Upper lobe of left lung (tissue), 6 donors: ENCODE measurements around the gene OR52L1. TPM values are rescaled to one million over a fixed set of nuclear protein-coding genes. Genes with fewer than 3 reads are reported as not detected.

Source experiments
- ATAC-seq, 2 donors: fragments of 200-7000 bp; cut with Tn5 transposase; one replicate each; pipeline ENCODE4 v1.9.1; 2022; ENCODE audit warnings: mild to moderate bottlenecking in 2 of 2, moderate library complexity in 2 of 2; ENCODE audit not compliant: low FRiP score in 2 of 2
- DNase-seq, 2 donors: peaks; one replicate each; pipeline ENCODE4 v3.0.0-alpha.2; 2019 to 2020
- H3K27ac ChIP-seq, 4 donors: fragments of 200-600 bp; sonication (generic); one replicate each; pipeline ENCODE4 v1.5.1; 2016 to 2019
- H3K27me3 ChIP-seq, 4 donors: fragments of 200-600 bp; sonication (generic); one replicate each; pipeline ENCODE4 v1.5.1; 2017 to 2019
- H3K36me3 ChIP-seq, 4 donors: fragments of 200-600 bp; sonication (generic); one replicate each; pipeline ENCODE4 v1.5.1; 2016 to 2019
- H3K4me1 ChIP-seq, 4 donors: fragments of 200-600 bp; sonication (generic); one replicate each; pipeline ENCODE4 v1.5.1; 2018 to 2019
- H3K4me3 ChIP-seq, 4 donors: fragments of 200-600 bp; sonication (generic); one replicate each; pipeline ENCODE4 v1.5.1; 2017 to 2019; ENCODE audit warnings: mild to moderate bottlenecking in 2 of 4, moderate library complexity in 1 of 4
- H3K9me3 ChIP-seq, 4 donors: fragments of 200-600 bp; sonication (generic); one replicate each; pipeline ENCODE4 v1.5.1; 2018 to 2019
- EP300 ChIP-seq, 4 donors: sonication (generic); formaldehyde crosslinking; IDR thresholded peaks; one replicate each; pipeline ENCODE4 v1.5.1; 2017; ENCODE audit warnings: antibody characterized with exemption in 4 of 4, control low read depth in 2 of 4
- POLR2A ChIP-seq, 4 donors: fragments of 450-650 bp; IDR thresholded peaks; one replicate each; pipeline ENCODE4 v1.5.1; 2016 to 2017; ENCODE audit warnings: antibody characterized with exemption in 4 of 4, mild to moderate bottlenecking in 2 of 4
- POLR2AphosphoS5 ChIP-seq, 2 donors: sonication (generic); formaldehyde crosslinking; IDR thresholded peaks; one replicate each; pipeline ENCODE4 v1.5.1; 2017; ENCODE audit warnings: antibody characterized with exemption in 2 of 2
- WGBS, 2 donors: methylation state at CpG; one replicate each; pipeline ENCODE4 v1.1.5; 2017 to 2018; 5-methylcytosine and 5-hydroxymethylcytosine counted together
- total RNA-seq, 6 donors: library from RNA; depleted of rRNA in 4 of 6; stranded (reverse); fragments of >200 nt in 4 of 6; gene quantifications; one replicate each; pipeline versions ENCODE4 v1.1.0 to v1.2.1, GENCODE V29; 2016 to 2021
- TF ChIP-seq, protein P1 (sequence below), 6 experiments: fragments of 450-650 bp in 4 of 6; fragments of 200-600 bp in 2 of 6; sonication (generic) in 2 of 6; IDR thresholded peaks; one replicate each; pipeline ENCODE4 v1.5.1; 2016 to 2019; ENCODE audit warnings: antibody characterized with exemption in 6 of 6
- donor health status: DM: no; HTN: no; CAD: no; lungs with moderate emphysema.
- donor health status: DM: no; HTN: yes; CAD: no; lungs with severe emphysema.

OR52L1 gene
- total RNA-seq, 6 donors from 2014 or later: not detected

DNA sequence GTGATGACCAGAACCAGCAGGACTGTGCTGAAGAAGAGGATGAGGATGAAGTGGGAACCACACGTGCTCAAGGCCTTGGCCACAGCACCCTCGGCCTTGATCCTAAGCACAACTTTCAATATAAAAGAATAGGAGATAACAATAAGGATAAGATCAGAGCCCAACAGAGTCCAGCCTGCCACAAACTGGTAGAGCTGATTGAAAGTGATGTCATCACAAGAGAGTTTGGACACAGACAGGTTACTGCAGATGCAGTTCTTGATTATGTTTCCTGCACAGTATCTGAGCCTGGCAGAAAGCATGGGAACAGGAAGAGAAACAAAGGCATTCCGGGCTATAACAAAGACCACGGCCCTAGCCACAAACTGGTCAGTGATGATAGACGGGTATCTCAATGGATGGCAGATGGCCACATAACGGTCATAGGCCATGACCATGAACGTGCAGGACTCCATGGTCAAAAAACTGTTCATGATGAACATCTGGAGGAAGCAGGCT is 15.5 kb upstream of the OR52L1 start:
- Histone ChIP-seq H3K4me1 (no peaks in the 10 kb centered on the region), H3K4me3 (no peak overlapping the region), H3K9me3 (no peaks in the 10 kb centered on the region), H3K27me3 (no peaks in the 10 kb centered on the region), H3K27ac (no peak overlapping the region), H3K36me3 (no peaks in the 10 kb centered on the region)
- 59 to 77% methylated on average over 7 of the region's 7 CpGs for WGBS, 2 donors
- TF ChIP-seq POLR2A (IDR thresholded peaks at IDR 0.05): no peak
- no peak for TF ChIP-seq EP300 (IDR thresholded peaks at IDR 0.05)
- ATAC-seq: no peak
- DNase-seq: no peak

- no peaks in the 10 kb centered on the region for H3K9me3 ChIP-seq
- WGBS, 2 donors: 80 to 93% methylated on average over 12 to 14 of the region's 14 CpGs
- H3K4me3 ChIP-seq: no peak overlapping the region
- no peak for TF ChIP-seq EP300 (IDR thresholded peaks at IDR 0.05)
- no peak for TF ChIP-seq POLR2A (IDR thresholded peaks at IDR 0.05)
- TF ChIP-seq POLR2AphosphoS5 (IDR thresholded peaks at IDR 0.05): no peak
- TF ChIP-seq, protein P1, sequence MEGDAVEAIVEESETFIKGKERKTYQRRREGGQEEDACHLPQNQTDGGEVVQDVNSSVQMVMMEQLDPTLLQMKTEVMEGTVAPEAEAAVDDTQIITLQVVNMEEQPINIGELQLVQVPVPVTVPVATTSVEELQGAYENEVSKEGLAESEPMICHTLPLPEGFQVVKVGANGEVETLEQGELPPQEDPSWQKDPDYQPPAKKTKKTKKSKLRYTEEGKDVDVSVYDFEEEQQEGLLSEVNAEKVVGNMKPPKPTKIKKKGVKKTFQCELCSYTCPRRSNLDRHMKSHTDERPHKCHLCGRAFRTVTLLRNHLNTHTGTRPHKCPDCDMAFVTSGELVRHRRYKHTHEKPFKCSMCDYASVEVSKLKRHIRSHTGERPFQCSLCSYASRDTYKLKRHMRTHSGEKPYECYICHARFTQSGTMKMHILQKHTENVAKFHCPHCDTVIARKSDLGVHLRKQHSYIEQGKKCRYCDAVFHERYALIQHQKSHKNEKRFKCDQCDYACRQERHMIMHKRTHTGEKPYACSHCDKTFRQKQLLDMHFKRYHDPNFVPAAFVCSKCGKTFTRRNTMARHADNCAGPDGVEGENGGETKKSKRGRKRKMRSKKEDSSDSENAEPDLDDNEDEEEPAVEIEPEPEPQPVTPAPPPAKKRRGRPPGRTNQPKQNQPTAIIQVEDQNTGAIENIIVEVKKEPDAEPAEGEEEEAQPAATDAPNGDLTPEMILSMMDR (IDR thresholded peaks at IDR 0.05): no peak
- no peaks in the 10 kb centered on the region for H3K27me3 ChIP-seq
- H3K36me3 ChIP-seq: no peaks in the 10 kb centered on the region
- H3K27ac ChIP-seq: no peak overlapping the region
- DNase-seq (peak in 1 of 2 donors; percentile 58), ATAC-seq (no peak)
- H3K4me1 ChIP-seq: no peaks in the 10 kb centered on the region
These were observed 8.0 kb upstream of the OR52L1 start for GRCh38 chr11:5994791-5995190.

- no peak overlapping the region for H3K4me3 ChIP-seq
- H3K9me3 ChIP-seq: no peaks in the 10 kb centered on the region
- DNase-seq: no peak
- TF ChIP-seq, protein P1 (IDR thresholded peaks at IDR 0.05): peak in 5 of 6 experiments; percentile 20 to 47 (median 33)
- no peak for TF ChIP-seq EP300 (IDR thresholded peaks at IDR 0.05)
- peak in 1 of 2 donors; percentile 53 for ATAC-seq
- no peak overlapping the region for H3K27ac ChIP-seq
- no peaks in the 10 kb centered on the region for H3K4me1 ChIP-seq
- 58 to 61% methylated on average over 3 of the region's 3 CpGs for WGBS, 2 donors
- no peaks in the 10 kb centered on the region for H3K27me3 ChIP-seq
- no peaks in the 10 kb centered on the region for H3K36me3 ChIP-seq
These were observed 5.9 kb upstream of the OR52L1 start for GRCh38 chr11:5992604-5993251.

GRCh38 chr11:5992150-5992549 is 5.4 kb upstream of the OR52L1 start:
- DNase-seq: no peak
- Histone ChIP-seq H3K4me3 (no peak overlapping the region), H3K27ac (no peak overlapping the region), H3K4me1 (no peaks in the 10 kb centered on the region), H3K36me3 (no peaks in the 10 kb centered on the region), H3K9me3 (no peaks in the 10 kb centered on the region), H3K27me3 (no peaks in the 10 kb centered on the region)
- WGBS, 2 donors: 54 to 57% methylated on average over 3 of the region's 3 CpGs
- ATAC-seq: peak in 1 of 2 donors; percentile 55
- no peak for TF ChIP-seq POLR2AphosphoS5 (IDR thresholded peaks at IDR 0.05)
- TF ChIP-seq POLR2A (IDR thresholded peaks at IDR 0.05): no peak
- no peak for TF ChIP-seq EP300 (IDR thresholded peaks at IDR 0.05)

- 78 to 83% methylated on average over 4 of the region's 4 CpGs for WGBS, 2 donors
- H3K4me3 ChIP-seq: no peak overlapping the region
- no peaks in the 10 kb centered on the region for H3K4me1 ChIP-seq
- H3K27ac ChIP-seq: no peak overlapping the region
- DNase-seq: no peak
- no peaks in the 10 kb centered on the region for H3K36me3 ChIP-seq
- ATAC-seq: no peak
- H3K9me3 ChIP-seq: no peaks in the 10 kb centered on the region
- TF ChIP-seq POLR2A (IDR thresholded peaks at IDR 0.05) (no peak), POLR2AphosphoS5 (IDR thresholded peaks at IDR 0.05) (no peak), EP300 (IDR thresholded peaks at IDR 0.05) (no peak)
- no peaks in the 10 kb centered on the region for H3K27me3 ChIP-seq
These were observed 2.4 kb upstream of the OR52L1 start for GRCh38 chr11:5989203-5989602.

GRCh38 chr11:5983443-5983842 is 3.3 kb downstream of the OR52L1 start:
- H3K27ac ChIP-seq: no peak overlapping the region
- H3K36me3 ChIP-seq: no peaks in the 10 kb centered on the region
- H3K27me3 ChIP-seq: no peaks in the 10 kb centered on the region
- ATAC-seq (no peak), DNase-seq (no peak)
- WGBS, 2 donors: 46 to 56% methylated on average over 1 of the region's 1 CpG
- no peaks in the 10 kb centered on the region for H3K4me1 ChIP-seq
- no peak overlapping the region for H3K4me3 ChIP-seq
- no peak for TF ChIP-seq POLR2A (IDR thresholded peaks at IDR 0.05)
- TF ChIP-seq POLR2AphosphoS5 (IDR thresholded peaks at IDR 0.05): no peak
- TF ChIP-seq, protein P1 (IDR thresholded peaks at IDR 0.05): no peak
- TF ChIP-seq EP300 (IDR thresholded peaks at IDR 0.05): no peak
- H3K9me3 ChIP-seq: no peaks in the 10 kb centered on the region
